HCT116 (cell line): ENCODE measurements around the gene UBE2M. TPM values are rescaled to one million over a fixed set of nuclear protein-coding genes. Genes with fewer than 3 reads are reported as not detected.

Source experiments
- ATAC-seq: fragments of 200-7000 bp; cut with Tn5 transposase; 2 replicates; pipeline ENCODE4 v1.9.1; 2020; ENCODE audit warnings: mild to moderate bottlenecking, moderate library complexity
- BruUV-seq: library from RNA; stranded (reverse); fragments of 400-500 nt; replicated peaks from 2 replicates; lab custom pipeline; 2021; lab: Mats Ljungman, UMichigan
- CTCF ChIA-PET: fragments of 300-600 bp; sonication (Branson Sonifier 250); formaldehyde crosslinking; loops from one replicate; lab custom pipeline; 2021; ENCODE audit warnings: antibody characterized with exemption; lab: Charles Lee
- POLR2A ChIA-PET: fragments of 300-600, 350-600 bp; sonication (Branson Sonifier 250); formaldehyde crosslinking; loops from one replicate; lab custom pipeline; 2021; ENCODE audit warnings: antibody characterized with exemption; lab: Charles Lee
- RAD21 ChIA-PET, 2 experiments: fragments of 300-600 bp; sonication (Branson Sonifier 250); formaldehyde crosslinking; loops; one replicate each; lab custom pipeline; 2023; ENCODE audit warnings: low total read pairs in 2 of 2; ENCODE audit not compliant: uncharacterized antibody in 2 of 2, unreplicated experiment in 2 of 2, low non-redundant PET in 1 of 2; lab: Charles Lee
- DNase-seq: peaks from one replicate; pipeline ENCODE4 v3.0.0-alpha.2; 2010; ENCODE audit warnings: low read depth, low spot score
- H2AFZ ChIP-seq: fragments of 200-600 bp; shearing (Covaris generic), sonication (generic); 2 replicates; pipeline ENCODE4 v1.6.1; 2017; ENCODE audit warnings: low read depth, mixed run types, mixed read lengths, antibody characterized with exemption, low read length; ENCODE audit not compliant: poor library complexity, severe bottlenecking
- H3K27ac ChIP-seq: 2 replicates; pipeline ENCODE4 v1.5.1; 2012; ENCODE audit warnings: low read depth, low read length
- H3K27me3 ChIP-seq: fragments of 200-600 bp; sonication (generic); 2 replicates; pipeline ENCODE4 v1.6.1; 2016; ENCODE audit warnings: mixed run types, low read length, mixed read lengths; ENCODE audit not compliant: insufficient read depth
- H3K36me3 ChIP-seq, 2 experiments: fragments of 200-500 bp in 1 of 2; fragments of 200-600 bp in 1 of 2; sonication (Bioruptor generic) in 1 of 2; sonication (generic) in 1 of 2; 2 replicates each; pipeline versions ENCODE4 v1.5.1 to v1.6.1; 2014 to 2016; ENCODE audit warnings: low read length in 2 of 2, inconsistent platforms in 1 of 2, mixed read lengths in 1 of 2, mixed run types in 1 of 2; ENCODE audit not compliant: insufficient read depth in 2 of 2, control insufficient read depth in 1 of 2
- H3K4me1 ChIP-seq, 2 experiments: fragments of 200-600 bp in 1 of 2; sonication (generic) in 1 of 2; 2 replicates each; pipeline versions ENCODE4 v1.5.1 to v1.6.1; 2012 to 2017; ENCODE audit warnings: low read length in 2 of 2, inconsistent platforms in 1 of 2, mild to moderate bottlenecking in 1 of 2, mixed read lengths in 1 of 2, mixed run types in 1 of 2, moderate library complexity in 1 of 2; ENCODE audit not compliant: insufficient read depth in 2 of 2, control insufficient read depth in 1 of 2
- H3K4me2 ChIP-seq: fragments of 200-600 bp; sonication (generic); 2 replicates; pipeline ENCODE4 v1.6.1; 2017; ENCODE audit warnings: mixed run types, low read length, mixed read lengths
- H3K4me3 ChIP-seq, 2 experiments: fragments of 200-600 bp in 1 of 2; sonication (generic) in 1 of 2; replicated peaks in 1 of 2; 2 replicates each; pipeline ENCODE4 v1.5.1; 2011 to 2016; ENCODE audit warnings: low read length in 2 of 2, control low read depth in 1 of 2, low read depth in 1 of 2, mild to moderate bottlenecking in 1 of 2, mixed read lengths in 1 of 2, mixed run types in 1 of 2
- H3K79me2 ChIP-seq: fragments of 200-600 bp; sonication (generic); 2 replicates; pipeline ENCODE4 v1.6.1; 2017; ENCODE audit warnings: mild to moderate bottlenecking, mixed run types, low read length, moderate library complexity, mixed read lengths; ENCODE audit not compliant: insufficient read depth
- H3K9ac ChIP-seq: fragments of 200-600 bp; sonication (generic); 2 replicates; pipeline ENCODE4 v1.6.1; 2016; ENCODE audit warnings: low read length, mixed read lengths
- H3K9me2 ChIP-seq: fragments of 200-600 bp; sonication (generic), shearing (Covaris generic); 2 replicates; pipeline ENCODE4 v1.6.1; 2017; ENCODE audit warnings: mixed run types, mild to moderate bottlenecking, moderate library complexity; ENCODE audit not compliant: insufficient read depth
- H3K9me3 ChIP-seq, 2 experiments: fragments of 200-500 bp in 1 of 2; fragments of 200-600 bp in 1 of 2; sonication (Bioruptor generic) in 1 of 2; sonication (generic) in 1 of 2; 2 replicates each; pipeline ENCODE4 v1.6.1; 2014 to 2017; ENCODE audit warnings: low read length in 2 of 2, mixed read lengths in 2 of 2, inconsistent platforms in 1 of 2, low read depth in 1 of 2, mild to moderate bottlenecking in 1 of 2, mixed run types in 1 of 2, moderate library complexity in 1 of 2; ENCODE audit not compliant: control insufficient read depth in 1 of 2, insufficient read depth in 1 of 2
- H4K20me1 ChIP-seq: fragments of 200-600 bp; sonication (generic), shearing (Covaris generic); 2 replicates; pipeline ENCODE4 v1.6.1; 2017; ENCODE audit warnings: mixed run types, mild to moderate bottlenecking, moderate library complexity; ENCODE audit not compliant: insufficient read depth
- CBX3 ChIP-seq: IDR thresholded peaks from 2 replicates; pipeline ENCODE4 v1.6.1; 2012; ENCODE audit warnings: low read depth
- CEBPB ChIP-seq: IDR thresholded peaks from 2 replicates; pipeline ENCODE4 v1.6.1; 2012; ENCODE audit warnings: low read depth
- EGR1 ChIP-seq: IDR thresholded peaks from 2 replicates; pipeline ENCODE4 v1.6.1; 2012; ENCODE audit warnings: low read depth
- ELF1 ChIP-seq: IDR thresholded peaks from 2 replicates; pipeline ENCODE4 v1.6.1; 2012; ENCODE audit warnings: low read depth, borderline replicate concordance
- EZH2 ChIP-seq: fragments of 200-600 bp; sonication (generic); IDR thresholded peaks from 2 replicates; pipeline ENCODE4 v1.6.1; 2017; ENCODE audit warnings: antibody characterized with exemption, mixed run types
- EZH2phosphoT487 ChIP-seq: fragments of 200-600 bp; IDR thresholded peaks from 2 replicates; pipeline ENCODE4 v1.6.1; 2018; ENCODE audit warnings: antibody characterized with exemption, borderline replicate concordance
- FOSL1 ChIP-seq: IDR thresholded peaks from 2 replicates; pipeline ENCODE4 v1.6.1; 2012; ENCODE audit warnings: low read depth
- JUND ChIP-seq: IDR thresholded peaks from 2 replicates; pipeline ENCODE4 v1.6.1; 2012
- POLR2A ChIP-seq: IDR thresholded peaks from 2 replicates; pipeline ENCODE4 v1.7.0; 2011; ENCODE audit warnings: borderline replicate concordance; ENCODE audit not compliant: insufficient read depth, insufficient read length; ENCODE audit errors: extremely low read depth
- POLR2AphosphoS5 ChIP-seq: IDR thresholded peaks from 2 replicates; pipeline ENCODE4 v1.6.1; 2011; ENCODE audit warnings: mild to moderate bottlenecking, low read depth, low read length, moderate library complexity
- SRF ChIP-seq: IDR thresholded peaks from 2 replicates; pipeline ENCODE4 v1.6.1; 2012; ENCODE audit warnings: low read depth
- TCF7L2 ChIP-seq: IDR thresholded peaks from 2 replicates; pipeline ENCODE4 v1.7.0; 2011; ENCODE audit warnings: borderline replicate concordance, inconsistent platforms; ENCODE audit not compliant: insufficient read depth, insufficient read length; ENCODE audit errors: extremely low read depth
- YY1 ChIP-seq: IDR thresholded peaks from 2 replicates; pipeline ENCODE4 v1.6.1; 2011; ENCODE audit warnings: low read length, low read depth, moderate library complexity, mild to moderate bottlenecking; ENCODE audit not compliant: insufficient replicate concordance; ENCODE audit errors: extremely low read depth
- ZFX ChIP-seq: fragments of 450-650 bp; IDR thresholded peaks from 2 replicates; pipeline ENCODE4 v1.6.1; 2017
- ZNF274 ChIP-seq: fragments of 200-500 bp; sonication (Bioruptor generic); IDR thresholded peaks from 2 replicates; pipeline ENCODE4 v1.6.1; 2014; ENCODE audit warnings: mild to moderate bottlenecking, low read depth, low read length, inconsistent platforms
- intact Hi-C: fragments of 100-400 bp; cut with micrococcal nuclease; formaldehyde crosslinking; loops from 2 replicates; pipeline ENCODE4 v1.10.0; 2022
- total RNA-seq: library from RNA; stranded (reverse); gene quantifications from one replicate; pipeline ENCODE4 v1.2.1, GENCODE V29; 2021; ENCODE audit not compliant: unreplicated experiment
- TF ChIP-seq, protein P1 (sequence below): IDR thresholded peaks from 2 replicates; pipeline ENCODE4 v1.6.1; 2012; ENCODE audit warnings: low read depth
- TF ChIP-seq, protein P2 (sequence below): IDR thresholded peaks from 2 replicates; pipeline ENCODE4 v1.6.1; 2012
- TF ChIP-seq, protein P3 (sequence below): IDR thresholded peaks from 2 replicates; pipeline ENCODE4 v1.6.1; 2012
- TF ChIP-seq, protein P4 (sequence below): IDR thresholded peaks from 2 replicates; pipeline ENCODE4 v1.6.1; 2011; ENCODE audit warnings: mild to moderate bottlenecking, low read length, moderate library complexity; ENCODE audit not compliant: insufficient replicate concordance; ENCODE audit errors: extremely low read depth

The UBE2M gene
- total RNA-seq, 1 experiment from 2014 or later, result 120 TPM

DNA sequence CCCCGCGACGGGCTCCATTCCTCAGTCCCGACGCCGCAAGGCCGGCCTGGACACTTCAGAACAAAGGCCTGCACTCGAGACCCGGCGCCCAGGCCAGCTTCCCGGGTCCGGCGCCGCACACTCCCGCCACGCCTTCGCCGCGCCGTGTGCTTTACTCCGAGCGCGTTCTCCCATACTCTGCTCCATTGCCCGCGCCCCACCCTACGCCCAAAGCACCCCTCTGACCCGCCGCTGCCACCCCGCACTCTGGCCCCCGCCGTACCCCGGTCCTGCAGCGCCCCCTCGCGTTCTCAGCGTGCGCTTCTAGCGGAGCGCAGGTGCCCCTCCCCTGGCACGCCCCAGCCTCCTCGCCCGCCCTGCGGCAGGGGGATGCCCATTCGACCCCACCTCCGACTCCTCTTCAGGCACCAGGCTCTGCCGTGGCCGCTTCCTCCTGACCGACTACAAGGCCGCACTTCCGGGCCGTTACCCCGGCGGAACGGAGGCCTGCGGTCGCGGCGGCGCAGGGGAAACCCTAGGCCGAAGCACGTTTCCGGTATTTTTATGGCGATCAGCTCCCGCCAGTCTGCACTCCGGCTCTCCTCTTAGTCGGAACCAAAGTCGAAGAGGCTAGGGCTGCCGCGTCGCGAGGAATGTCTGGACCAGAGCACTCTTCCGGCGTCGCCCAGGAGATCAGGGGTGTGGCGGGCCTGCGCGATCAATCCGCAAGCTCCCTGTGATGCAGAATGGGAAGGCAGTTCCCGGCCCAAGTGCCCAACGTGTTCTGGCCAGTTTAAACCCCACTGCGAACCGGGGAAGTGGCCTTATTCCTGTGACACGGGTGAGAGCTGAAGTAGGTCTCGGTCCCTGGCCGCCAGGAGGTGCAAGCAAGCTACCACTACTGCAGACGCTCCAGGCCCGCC, 38.8 kb downstream of the UBE2M start, which contains the start of gene ZBTB45:
Gene ZBTB45, minus strand, starts transcription at position 456 of the 902 bp plus-strand sequence. CDS start 2,137 bp downstream, outside the sequence.
- intact Hi-C loops, result loop anchor here (1.0 to 5.0 kb wide), 4 partner anchors 25 to 302 kb away; partner anchors contain the start of genes MZF1, TRIM28 and ZSCAN22
- TF ChIP-seq POLR2AphosphoS5 (peak; percentile 80), TCF7L2 (no peak), CEBPB (no peak), EZH2 (no peak), FOSL1 (no peak), YY1 (peak; percentile 85), EGR1 (no peak), ZFX (peak; percentile 94), POLR2A (peak; percentile 68), ELF1 (no peak; the same call in 1 of the 2 replicates), ZNF274 (no peak), CBX3 (peak; percentile 95), JUND (no peak; the same call in 1 of the 2 replicates), SRF (peak; percentile 93; the same call in 1 of the 2 replicates), EZH2phosphoT487 (no peak)
- TF ChIP-seq, protein P1, sequence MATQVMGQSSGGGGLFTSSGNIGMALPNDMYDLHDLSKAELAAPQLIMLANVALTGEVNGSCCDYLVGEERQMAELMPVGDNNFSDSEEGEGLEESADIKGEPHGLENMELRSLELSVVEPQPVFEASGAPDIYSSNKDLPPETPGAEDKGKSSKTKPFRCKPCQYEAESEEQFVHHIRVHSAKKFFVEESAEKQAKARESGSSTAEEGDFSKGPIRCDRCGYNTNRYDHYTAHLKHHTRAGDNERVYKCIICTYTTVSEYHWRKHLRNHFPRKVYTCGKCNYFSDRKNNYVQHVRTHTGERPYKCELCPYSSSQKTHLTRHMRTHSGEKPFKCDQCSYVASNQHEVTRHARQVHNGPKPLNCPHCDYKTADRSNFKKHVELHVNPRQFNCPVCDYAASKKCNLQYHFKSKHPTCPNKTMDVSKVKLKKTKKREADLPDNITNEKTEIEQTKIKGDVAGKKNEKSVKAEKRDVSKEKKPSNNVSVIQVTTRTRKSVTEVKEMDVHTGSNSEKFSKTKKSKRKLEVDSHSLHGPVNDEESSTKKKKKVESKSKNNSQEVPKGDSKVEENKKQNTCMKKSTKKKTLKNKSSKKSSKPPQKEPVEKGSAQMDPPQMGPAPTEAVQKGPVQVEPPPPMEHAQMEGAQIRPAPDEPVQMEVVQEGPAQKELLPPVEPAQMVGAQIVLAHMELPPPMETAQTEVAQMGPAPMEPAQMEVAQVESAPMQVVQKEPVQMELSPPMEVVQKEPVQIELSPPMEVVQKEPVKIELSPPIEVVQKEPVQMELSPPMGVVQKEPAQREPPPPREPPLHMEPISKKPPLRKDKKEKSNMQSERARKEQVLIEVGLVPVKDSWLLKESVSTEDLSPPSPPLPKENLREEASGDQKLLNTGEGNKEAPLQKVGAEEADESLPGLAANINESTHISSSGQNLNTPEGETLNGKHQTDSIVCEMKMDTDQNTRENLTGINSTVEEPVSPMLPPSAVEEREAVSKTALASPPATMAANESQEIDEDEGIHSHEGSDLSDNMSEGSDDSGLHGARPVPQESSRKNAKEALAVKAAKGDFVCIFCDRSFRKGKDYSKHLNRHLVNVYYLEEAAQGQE, result no peak
- TF ChIP-seq, protein P2, sequence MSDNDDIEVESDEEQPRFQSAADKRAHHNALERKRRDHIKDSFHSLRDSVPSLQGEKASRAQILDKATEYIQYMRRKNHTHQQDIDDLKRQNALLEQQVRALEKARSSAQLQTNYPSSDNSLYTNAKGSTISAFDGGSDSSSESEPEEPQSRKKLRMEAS, result peak; percentile 86
- TF ChIP-seq, protein P3, sequence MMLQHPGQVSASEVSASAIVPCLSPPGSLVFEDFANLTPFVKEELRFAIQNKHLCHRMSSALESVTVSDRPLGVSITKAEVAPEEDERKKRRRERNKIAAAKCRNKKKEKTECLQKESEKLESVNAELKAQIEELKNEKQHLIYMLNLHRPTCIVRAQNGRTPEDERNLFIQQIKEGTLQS, result no peak
- TF ChIP-seq, protein P4, sequence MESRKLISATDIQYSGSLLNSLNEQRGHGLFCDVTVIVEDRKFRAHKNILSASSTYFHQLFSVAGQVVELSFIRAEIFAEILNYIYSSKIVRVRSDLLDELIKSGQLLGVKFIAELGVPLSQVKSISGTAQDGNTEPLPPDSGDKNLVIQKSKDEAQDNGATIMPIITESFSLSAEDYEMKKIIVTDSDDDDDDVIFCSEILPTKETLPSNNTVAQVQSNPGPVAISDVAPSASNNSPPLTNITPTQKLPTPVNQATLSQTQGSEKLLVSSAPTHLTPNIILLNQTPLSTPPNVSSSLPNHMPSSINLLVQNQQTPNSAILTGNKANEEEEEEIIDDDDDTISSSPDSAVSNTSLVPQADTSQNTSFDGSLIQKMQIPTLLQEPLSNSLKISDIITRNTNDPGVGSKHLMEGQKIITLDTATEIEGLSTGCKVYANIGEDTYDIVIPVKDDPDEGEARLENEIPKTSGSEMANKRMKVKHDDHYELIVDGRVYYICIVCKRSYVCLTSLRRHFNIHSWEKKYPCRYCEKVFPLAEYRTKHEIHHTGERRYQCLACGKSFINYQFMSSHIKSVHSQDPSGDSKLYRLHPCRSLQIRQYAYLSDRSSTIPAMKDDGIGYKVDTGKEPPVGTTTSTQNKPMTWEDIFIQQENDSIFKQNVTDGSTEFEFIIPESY, result peak; percentile 60

More for the DNA sequence above, 38.8 kb downstream of the UBE2M start, which contains the start of gene ZBTB45:
- no peak within 1 kb of the TSS for H2AFZ ChIP-seq
- H3K27ac ChIP-seq, result peak within 1 kb of the TSS; percentile 91
- peak within 1 kb of the TSS; percentile 84 for H3K9ac ChIP-seq
- peak; percentile 94 for DNase-seq
- no peaks in the 10 kb centered on the region for H4K20me1 ChIP-seq
- TSS peak; percentile 44 for BruUV-seq
- no peaks in the 10 kb centered on the region for H3K9me2 ChIP-seq
- H3K9me3 ChIP-seq, result no peaks in the 10 kb centered on the region
- H3K4me2 ChIP-seq, result peak within 1 kb of the TSS; percentile 91
- H3K4me3 ChIP-seq, result peak within 1 kb of the TSS; percentile 78 to 90
- peaks cover 2 to 17% of the 10 kb centered on the region in 2 experiments; a peak in 2 of 4 replicates for H3K36me3 ChIP-seq
- H3K79me2 ChIP-seq, result peaks cover 43% of the 10 kb centered on the region
- peak; percentile 74 for ATAC-seq
- peaks cover 12 to 35% of the 10 kb centered on the region in 2 experiments for H3K4me1 ChIP-seq
- POLR2A ChIA-PET, result interaction anchor here (0.7 to 3.8 kb wide), 11 partner anchors 18 to 157 kb away, joined by 3 to 33 read pairs (median 4); partner anchors contain the start of genes CHMP2A, TRIM28, ZNF497 and ZNF584
- RAD21 ChIA-PET, result interaction anchor here (1.0 to 2.2 kb wide), 3 partner anchors 35 to 62 kb away, joined by 6 to 8 read pairs (median 7); partner anchors contain the start of gene CHMP2A (in 1 of the 2)
- CTCF ChIA-PET, result interaction anchor here (0.6 to 3.3 kb wide), 17 partner anchors 9 to 625 kb away, joined by 3 to 20 read pairs (median 4); partner anchors contain the start of genes CHMP2A, TRIM28, ZNF497 and ZNF544
- no peaks in the 10 kb centered on the region for H3K27me3 ChIP-seq
